Progenitor cell of endocrine pancreas (in vitro differentiated cells): Measurements from ENCODE around the gene RAVER2. TPM values are rescaled to one million over a fixed set of nuclear protein-coding genes. Genes with fewer than 3 reads are reported as not detected.
"Not testable (repeated sequence)": the region's sequence is repeated elsewhere in the genome, so short reads cannot be mapped to it uniquely, and the experiment has no call there.

Experiments
- DNase-seq: peaks from one replicate; pipeline ENCODE4 v3.0.0; 2021; ENCODE audit warnings: low spot score; ENCODE audit not compliant: unreplicated experiment
- H3K27ac Mint-ChIP-seq: 2 replicates; pipeline ENCODE4 v1.8.0; 2021; ENCODE audit warnings: mild to moderate bottlenecking, moderate library complexity, mixed read lengths
- H3K27me3 Mint-ChIP-seq: 2 replicates; pipeline ENCODE4 v1.8.0; 2021; ENCODE audit warnings: mixed read lengths
- H3K36me3 Mint-ChIP-seq: 2 replicates; pipeline ENCODE4 v1.8.0; 2022; ENCODE audit warnings: mixed read lengths; ENCODE audit not compliant: insufficient read depth
- H3K4me1 Mint-ChIP-seq: 2 replicates; pipeline ENCODE4 v1.8.0; 2021; ENCODE audit warnings: low read depth, mixed read lengths
- H3K4me3 Mint-ChIP-seq: 2 replicates; pipeline ENCODE4 v1.8.0; 2021; ENCODE audit warnings: low read depth, mild to moderate bottlenecking, moderate library complexity, mixed read lengths
- H3K9me3 Mint-ChIP-seq: 2 replicates; pipeline ENCODE4 v1.8.0; 2021; ENCODE audit warnings: low read depth, mixed read lengths
- total RNA-seq: library from RNA; stranded (reverse); gene quantifications from 2 replicates; pipeline ENCODE4 v1.2.1, GENCODE V29; 2021
- TF ChIP-seq, protein P1 (sequence below): fragments of 200-600 bp; sonication (generic); IDR thresholded peaks from one replicate; pipeline ENCODE4 v1.5.0; 2021; ENCODE audit warnings: antibody characterized with exemption, mild to moderate bottlenecking; ENCODE audit not compliant: unreplicated experiment

RAVER2 gene
- total RNA-seq, 1 donor from 2014 or later = 33.8 TPM

DNA sequence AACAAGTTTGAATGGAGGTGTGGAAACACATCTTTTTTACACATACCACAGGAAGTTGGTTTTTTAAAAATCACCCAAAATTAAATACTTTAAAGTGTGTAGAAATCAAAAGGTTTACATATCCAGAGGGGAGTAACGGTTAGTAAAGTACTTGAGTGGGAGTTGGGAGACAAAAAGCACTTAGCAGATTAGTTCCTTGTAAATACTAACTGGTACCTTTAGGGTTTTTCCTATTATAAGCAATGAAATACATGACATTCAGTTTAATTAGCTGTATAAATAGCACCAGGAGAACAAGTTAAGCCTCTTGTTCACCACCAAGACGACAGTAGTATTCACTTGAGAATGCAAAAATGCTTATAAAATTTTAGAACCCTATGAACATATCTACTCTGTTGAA is 23.7 kb upstream of the RAVER2 start:
- H3K27ac Mint-ChIP-seq = no peak overlapping the region
- no peaks in the 10 kb centered on the region for H3K36me3 Mint-ChIP-seq
- no peak overlapping the region for H3K4me3 Mint-ChIP-seq
- no peaks in the 10 kb centered on the region for H3K4me1 Mint-ChIP-seq
- peaks cover 11% of the 10 kb centered on the region for H3K9me3 Mint-ChIP-seq
- H3K27me3 Mint-ChIP-seq = peaks cover 20% of the 10 kb centered on the region
- no peak for DNase-seq
- TF ChIP-seq, protein P1, sequence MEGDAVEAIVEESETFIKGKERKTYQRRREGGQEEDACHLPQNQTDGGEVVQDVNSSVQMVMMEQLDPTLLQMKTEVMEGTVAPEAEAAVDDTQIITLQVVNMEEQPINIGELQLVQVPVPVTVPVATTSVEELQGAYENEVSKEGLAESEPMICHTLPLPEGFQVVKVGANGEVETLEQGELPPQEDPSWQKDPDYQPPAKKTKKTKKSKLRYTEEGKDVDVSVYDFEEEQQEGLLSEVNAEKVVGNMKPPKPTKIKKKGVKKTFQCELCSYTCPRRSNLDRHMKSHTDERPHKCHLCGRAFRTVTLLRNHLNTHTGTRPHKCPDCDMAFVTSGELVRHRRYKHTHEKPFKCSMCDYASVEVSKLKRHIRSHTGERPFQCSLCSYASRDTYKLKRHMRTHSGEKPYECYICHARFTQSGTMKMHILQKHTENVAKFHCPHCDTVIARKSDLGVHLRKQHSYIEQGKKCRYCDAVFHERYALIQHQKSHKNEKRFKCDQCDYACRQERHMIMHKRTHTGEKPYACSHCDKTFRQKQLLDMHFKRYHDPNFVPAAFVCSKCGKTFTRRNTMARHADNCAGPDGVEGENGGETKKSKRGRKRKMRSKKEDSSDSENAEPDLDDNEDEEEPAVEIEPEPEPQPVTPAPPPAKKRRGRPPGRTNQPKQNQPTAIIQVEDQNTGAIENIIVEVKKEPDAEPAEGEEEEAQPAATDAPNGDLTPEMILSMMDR = no peak

- Mint-ChIP-seq H3K4me1 (no peaks in the 10 kb centered on the region), H3K9me3 (peaks cover 11% of the 10 kb centered on the region), H3K36me3 (no peaks in the 10 kb centered on the region), H3K27me3 (peaks cover 20% of the 10 kb centered on the region), H3K4me3 (no peak overlapping the region), H3K27ac (no peak overlapping the region)
- DNase-seq = no peak
- TF ChIP-seq, protein P1 = no peak
Measured at GRCh38 chr1:64721576-64722145, 23.2 kb upstream of the RAVER2 start.

GRCh38 chr1:64727861-64728260 is 17.0 kb upstream of the RAVER2 start:
- Mint-ChIP-seq H3K36me3 (no peaks in the 10 kb centered on the region), H3K27me3 (peaks cover 12% of the 10 kb centered on the region), H3K4me1 (no peaks in the 10 kb centered on the region), H3K4me3 (no peak overlapping the region), H3K27ac (no peak overlapping the region), H3K9me3 (no peaks in the 10 kb centered on the region)
- no peak for DNase-seq
- TF ChIP-seq, protein P1 = no peak

GRCh38 chr1:64733581-64734286 is 11.1 kb upstream of the RAVER2 start:
- no peak for DNase-seq
- Mint-ChIP-seq H3K9me3 (no peaks in the 10 kb centered on the region), H3K4me3 (no peak overlapping the region), H3K27ac (no peak overlapping the region), H3K27me3 (peaks cover 5% of the 10 kb centered on the region), H3K36me3 (no peaks in the 10 kb centered on the region), H3K4me1 (peaks cover 6% of the 10 kb centered on the region)
- TF ChIP-seq, protein P1 = no peak

DNA sequence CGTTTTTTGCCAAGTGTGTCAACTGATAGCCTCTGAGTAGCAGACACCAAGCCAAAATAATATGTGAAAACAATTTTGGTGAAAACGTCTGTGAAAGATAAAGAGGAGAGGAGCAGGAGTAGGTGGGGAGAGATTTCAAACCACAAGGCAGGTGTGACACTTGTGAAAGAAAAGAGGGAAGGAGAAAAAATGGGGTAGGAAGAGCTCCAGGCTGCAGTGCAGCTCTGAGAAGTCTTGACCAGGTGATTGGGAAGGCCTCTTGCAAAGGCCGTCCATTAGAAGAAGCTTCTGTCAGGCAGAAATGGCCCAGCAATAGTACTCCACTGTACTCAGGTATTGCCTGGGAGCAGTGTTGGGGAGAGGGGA is 10.6 kb upstream of the RAVER2 start:
- TF ChIP-seq, protein P1 = no peak
- Mint-ChIP-seq H3K27ac (no peak overlapping the region), H3K4me1 (peaks cover 6% of the 10 kb centered on the region), H3K27me3 (peaks cover 5% of the 10 kb centered on the region), H3K9me3 (no peaks in the 10 kb centered on the region), H3K4me3 (no peak overlapping the region), H3K36me3 (no peaks in the 10 kb centered on the region)
- DNase-seq = no peak

GRCh38 chr1:64740687-64741086 is 4.2 kb upstream of the RAVER2 start:
- H3K4me1 Mint-ChIP-seq, H3K27me3 Mint-ChIP-seq, H3K9me3 Mint-ChIP-seq, DNase-seq, H3K27ac Mint-ChIP-seq, H3K36me3 Mint-ChIP-seq, H3K4me3 Mint-ChIP-seq: not testable (repeated sequence)
